HEK293 (cell line): ENCODE measurements around the gene VPS54.

ENCODE experiments used
- CTCF ChIA-PET: fragments of 350-600 bp; formaldehyde crosslinking; extraction: SDS; loops from one replicate; lab custom pipeline; 2021; ENCODE audit warnings: antibody characterized with exemption; lab: Yijun Ruan, JAX
- POLR2A ChIA-PET: fragments of 300-600 bp; formaldehyde crosslinking; extraction: SDS; loops from one replicate; lab custom pipeline; 2020; ENCODE audit warnings: antibody characterized with exemption, inconsistent platforms; lab: Yijun Ruan, JAX
- H3K27ac ChIP-seq: fragments of 200-500 bp; sonication (Bioruptor generic); 2 replicates; pipeline ENCODE4 v1.5.1; 2014; ENCODE audit warnings: low read depth, low read length, control low read depth, inconsistent platforms; ENCODE audit errors: extremely low read depth
- H3K36me3 ChIP-seq, 2 experiments: fragments of 200-500 bp in 1 of 2; sonication (Bioruptor generic) in 1 of 2; 1 replicate in 1 of 2; 2 replicates in 1 of 2; pipeline ENCODE4 v1.5.1; 2014 to 2017; ENCODE audit warnings: inconsistent platforms in 2 of 2, low read length in 2 of 2; ENCODE audit not compliant: control insufficient read depth in 2 of 2, insufficient read depth in 1 of 2
- H3K4me1 ChIP-seq: fragments of 200-500 bp; sonication (Bioruptor generic); 2 replicates; pipeline ENCODE4 v1.5.1; 2014; ENCODE audit warnings: mild to moderate bottlenecking, low read length, inconsistent platforms; ENCODE audit not compliant: control insufficient read depth, insufficient read depth
- H3K4me3 ChIP-seq: 2 replicates; pipeline ENCODE4 v1.5.1; 2011; ENCODE audit warnings: low read depth, mild to moderate bottlenecking, control low read depth, low read length, moderate library complexity
- H3K9me3 ChIP-seq: fragments of 200-500 bp; sonication (Bioruptor generic); 2 replicates; pipeline ENCODE4 v1.5.1; 2014; ENCODE audit warnings: low read depth, low read length, inconsistent platforms; ENCODE audit not compliant: control insufficient read depth, insufficient read depth
- CTCF ChIP-seq: fragments of 450-650 bp; formaldehyde crosslinking; IDR thresholded peaks from 2 replicates; pipeline ENCODE4 v1.5.1; 2016; ENCODE audit warnings: missing biosample characterization, missing genetic modification characterization
- MYNN ChIP-seq: fragments of 450-650 bp; formaldehyde crosslinking; IDR thresholded peaks from 2 replicates; pipeline ENCODE4 v1.5.1; 2016; ENCODE audit warnings: missing biosample characterization, missing genetic modification characterization, borderline replicate concordance
- PRDM1 ChIP-seq: fragments of 450-650 bp; formaldehyde crosslinking; IDR thresholded peaks from 2 replicates; pipeline ENCODE4; 2016; ENCODE audit warnings: missing biosample characterization, missing genetic modification characterization
- PRDM4 ChIP-seq: fragments of 450-650 bp; formaldehyde crosslinking; IDR thresholded peaks from 2 replicates; pipeline ENCODE4 v1.5.1; 2017; ENCODE audit warnings: missing biosample characterization, missing genetic modification characterization
- ZBTB1 ChIP-seq: fragments of 450-650 bp; formaldehyde crosslinking; IDR thresholded peaks from 2 replicates; pipeline ENCODE4 v1.5.1; 2016; ENCODE audit warnings: missing biosample characterization, missing genetic modification characterization
- ZBTB17 ChIP-seq: fragments of 450-650 bp; formaldehyde crosslinking; IDR thresholded peaks from 2 replicates; pipeline ENCODE4 v1.5.1; 2016; ENCODE audit warnings: missing biosample characterization, missing genetic modification characterization
- ZNF214 ChIP-seq: fragments of 450-650 bp; formaldehyde crosslinking; IDR thresholded peaks from 2 replicates; pipeline ENCODE4 v1.5.1; 2017; ENCODE audit warnings: missing biosample characterization, mild to moderate bottlenecking, missing genetic modification characterization, borderline replicate concordance
- ZNF274 ChIP-seq, 2 experiments: fragments of 200-500 bp in 1 of 2; fragments of 450-650 bp in 1 of 2; sonication (Bioruptor generic) in 1 of 2; formaldehyde crosslinking in 1 of 2; IDR thresholded peaks; 2 replicates each; pipeline versions ENCODE4 v1.5.1 to v1.6.1; 2014 to 2016; ENCODE audit warnings: borderline replicate concordance in 1 of 2, inconsistent platforms in 1 of 2, low read length in 1 of 2, missing biosample characterization in 1 of 2, missing genetic modification characterization in 1 of 2
- ZNF654 ChIP-seq: fragments of 450-650 bp; formaldehyde crosslinking; IDR thresholded peaks from 2 replicates; pipeline ENCODE4 v1.5.1; 2016; ENCODE audit warnings: low read depth, missing biosample characterization, missing genetic modification characterization
- ZNF670 ChIP-seq: fragments of 450-650 bp; formaldehyde crosslinking; IDR thresholded peaks from 2 replicates; pipeline ENCODE4 v1.5.1; 2016; ENCODE audit warnings: missing biosample characterization, missing genetic modification characterization, low read depth
- TF ChIP-seq, protein P1 (sequence below): sonication (generic); formaldehyde crosslinking; IDR thresholded peaks from 2 replicates; pipeline ENCODE4 v1.8.1; 2022; ENCODE audit warnings: mild to moderate bottlenecking, moderate library complexity, missing genetic modification reagents
- TF ChIP-seq, protein P2 (sequence below): fragments of 450-650 bp; formaldehyde crosslinking; IDR thresholded peaks from 2 replicates; pipeline ENCODE4 v1.5.1; 2016; ENCODE audit warnings: missing biosample characterization, missing genetic modification characterization, borderline replicate concordance

The VPS54 gene

GRCh38 chr2:63888490-63889402, 130.5 kb downstream of the VPS54 start:
- H3K9me3 ChIP-seq = no peaks in the 10 kb centered on the region
- TF ChIP-seq ZBTB1 (tag by site-specific recombination) (no peak), ZNF670 (tag by site-specific recombination) (no peak), ZBTB17 (peak; percentile 65), MYNN (no peak), ZNF274 (IDR thresholded peaks at IDR 0.05; ENCODE audit: low read length) (no peak), ZNF274 (tag by site-specific recombination; IDR thresholded peaks at IDR 0.05; ENCODE audit: borderline replicate concordance) (no peak), PRDM4 (tag by site-specific recombination) (peak; percentile 86), ZNF654 (tag by site-specific recombination) (peak; percentile 66), CTCF (tag by site-specific recombination) (peak; percentile 61; the same call in 1 of the 2 replicates), ZNF214 (tag by site-specific recombination) (no peak)
- TF ChIP-seq, protein P1, sequence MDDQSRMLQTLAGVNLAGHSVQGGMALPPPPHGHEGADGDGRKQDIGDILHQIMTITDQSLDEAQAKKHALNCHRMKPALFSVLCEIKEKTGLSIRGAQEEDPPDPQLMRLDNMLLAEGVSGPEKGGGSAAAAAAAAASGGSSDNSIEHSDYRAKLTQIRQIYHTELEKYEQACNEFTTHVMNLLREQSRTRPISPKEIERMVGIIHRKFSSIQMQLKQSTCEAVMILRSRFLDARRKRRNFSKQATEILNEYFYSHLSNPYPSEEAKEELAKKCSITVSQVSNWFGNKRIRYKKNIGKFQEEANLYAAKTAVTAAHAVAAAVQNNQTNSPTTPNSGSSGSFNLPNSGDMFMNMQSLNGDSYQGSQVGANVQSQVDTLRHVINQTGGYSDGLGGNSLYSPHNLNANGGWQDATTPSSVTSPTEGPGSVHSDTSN (CRISPR knock-in tag) = no peak
- TF ChIP-seq, protein P2, sequence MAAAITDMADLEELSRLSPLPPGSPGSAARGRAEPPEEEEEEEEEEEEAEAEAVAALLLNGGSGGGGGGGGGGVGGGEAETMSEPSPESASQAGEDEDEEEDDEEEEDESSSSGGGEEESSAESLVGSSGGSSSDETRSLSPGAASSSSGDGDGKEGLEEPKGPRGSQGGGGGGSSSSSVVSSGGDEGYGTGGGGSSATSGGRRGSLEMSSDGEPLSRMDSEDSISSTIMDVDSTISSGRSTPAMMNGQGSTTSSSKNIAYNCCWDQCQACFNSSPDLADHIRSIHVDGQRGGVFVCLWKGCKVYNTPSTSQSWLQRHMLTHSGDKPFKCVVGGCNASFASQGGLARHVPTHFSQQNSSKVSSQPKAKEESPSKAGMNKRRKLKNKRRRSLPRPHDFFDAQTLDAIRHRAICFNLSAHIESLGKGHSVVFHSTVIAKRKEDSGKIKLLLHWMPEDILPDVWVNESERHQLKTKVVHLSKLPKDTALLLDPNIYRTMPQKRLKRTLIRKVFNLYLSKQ (tag by site-specific recombination) = no peak
- no peak overlapping the region for H3K27ac ChIP-seq
- H3K36me3 ChIP-seq = peaks cover 34 to 80% of the 10 kb centered on the region in 2 experiments
- H3K4me1 ChIP-seq = no peaks in the 10 kb centered on the region
- ChIA-PET CTCF (interaction anchor here (0.7 to 1.8 kb wide), 9 partner anchors 8 to 579 kb away, joined by 3 to 14 read pairs (median 3); no protein-coding TSS in a partner anchor), POLR2A (no interaction called here)
- H3K4me3 ChIP-seq = no peak overlapping the region

DNA sequence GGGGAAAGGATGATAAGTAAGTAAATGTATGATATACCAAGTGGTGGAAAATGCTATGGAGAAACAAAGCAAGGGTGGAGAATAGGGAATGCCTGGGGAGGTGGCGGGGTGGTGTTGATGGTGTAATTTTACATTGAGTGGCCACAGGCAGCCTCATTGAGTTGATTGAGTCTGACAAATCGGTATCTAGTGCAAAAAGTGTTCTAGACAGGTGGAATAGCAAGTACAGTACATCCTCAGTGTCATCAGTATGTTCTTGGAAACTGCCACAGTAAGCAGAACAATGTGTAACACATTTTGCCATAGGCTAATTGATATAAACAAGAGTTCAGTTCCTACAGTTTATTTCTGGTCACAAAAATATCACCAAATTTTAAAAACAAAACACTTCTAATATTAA, 131.2 kb downstream of the VPS54 start:
- Histone ChIP-seq H3K4me1 (no peaks in the 10 kb centered on the region), H3K36me3 (peaks cover 34 to 80% of the 10 kb centered on the region in 2 experiments), H3K9me3 (no peaks in the 10 kb centered on the region), H3K27ac (no peak overlapping the region), H3K4me3 (no peak overlapping the region)
- ChIA-PET POLR2A (no interaction called here), CTCF (interaction anchor here (0.7 to 0.9 kb wide), 5 partner anchors 9 to 288 kb away, joined by 3 to 14 read pairs (median 3); no protein-coding TSS in a partner anchor)
- no peak for TF ChIP-seq PRDM1 (tag by site-specific recombination)
